HepG2 (cell line): ENCODE data around the gene FTSJ1. TPM values are rescaled to one million over a fixed set of nuclear protein-coding genes. Genes with fewer than 3 reads are reported as not detected.
A peak's percentile ranks its signal among the peaks of the same experiment; 100 is the strongest.

Experiments used
- BCL3 ChIP-seq: sonication (generic); formaldehyde crosslinking; IDR thresholded peaks from 2 replicates; pipeline ENCODE4 v1.5.1; 2020; ENCODE audit warnings: mild to moderate bottlenecking, missing genetic modification reagents, moderate library complexity
- BRCA1 ChIP-seq: sonication (generic); formaldehyde crosslinking; IDR thresholded peaks from 2 replicates; pipeline ENCODE4 v1.4.0; 2020; ENCODE audit warnings: missing genetic modification reagents
- DBP ChIP-seq: sonication (generic); formaldehyde crosslinking; IDR thresholded peaks from 2 replicates; pipeline ENCODE4 v1.4.0; 2020; ENCODE audit warnings: missing genetic modification reagents; ENCODE audit errors: not compliant biosample characterization
- ELK4 ChIP-seq: sonication (generic); formaldehyde crosslinking; IDR thresholded peaks from 2 replicates; pipeline ENCODE4 v1.9.0; 2021; ENCODE audit warnings: missing genetic modification reagents, borderline replicate concordance
- HOMEZ ChIP-seq: IDR thresholded peaks from 2 replicates; pipeline ENCODE4 v1.6.1; 2016; ENCODE audit warnings: low read depth
- HOXA5 ChIP-seq: sonication (generic); formaldehyde crosslinking; IDR thresholded peaks from 2 replicates; pipeline ENCODE4 v1.4.0; 2020; ENCODE audit warnings: missing genetic modification reagents
- MYNN ChIP-seq: sonication (generic); formaldehyde crosslinking; IDR thresholded peaks from 2 replicates; pipeline ENCODE4 v1.4.0; 2020; ENCODE audit warnings: mild to moderate bottlenecking, low read depth, missing genetic modification reagents
- NCOA2 ChIP-seq: sonication (generic); formaldehyde crosslinking; IDR thresholded peaks from 2 replicates; pipeline ENCODE4 v1.8.0; 2022; ENCODE audit warnings: inconsistent platforms
- NFIC ChIP-seq: IDR thresholded peaks from 2 replicates; pipeline ENCODE4 v1.6.1; 2012; ENCODE audit warnings: mild to moderate bottlenecking, low read length, inconsistent platforms
- NR2F1 ChIP-seq, 2 experiments: fragments of 450-650 bp in 1 of 2; formaldehyde crosslinking in 1 of 2; IDR thresholded peaks; 2 replicates each; pipeline versions ENCODE4 v1.5.0 to v1.6.1; 2016 to 2020; ENCODE audit warnings: mild to moderate bottlenecking in 1 of 2, missing compliant biosample characterization in 1 of 2, missing genetic modification reagents in 1 of 2, moderate library complexity in 1 of 2
- RARG ChIP-seq: sonication (generic); formaldehyde crosslinking; IDR thresholded peaks from 2 replicates; pipeline ENCODE4 v1.4.0; 2020; ENCODE audit warnings: low read depth, mild to moderate bottlenecking, missing genetic modification reagents
- RBM39 ChIP-seq: fragments of 200-400 bp; formaldehyde crosslinking; IDR thresholded peaks from one replicate; pipeline ENCODE4 v1.6.1; 2018; ENCODE audit warnings: antibody characterized with exemption, mild to moderate bottlenecking, low read depth, low read length; ENCODE audit not compliant: poor library complexity, severe bottlenecking
- WIZ ChIP-seq: sonication (generic); formaldehyde crosslinking; IDR thresholded peaks from 2 replicates; pipeline ENCODE4 v1.5.1; 2020; ENCODE audit warnings: mild to moderate bottlenecking, missing genetic modification reagents
- ZBTB4 ChIP-seq: sonication (generic); formaldehyde crosslinking; IDR thresholded peaks from 2 replicates; pipeline ENCODE4 v1.4.0; 2020; ENCODE audit warnings: missing genetic modification reagents, mild to moderate bottlenecking, borderline replicate concordance
- ZNF362 ChIP-seq: sonication (generic); formaldehyde crosslinking; IDR thresholded peaks from 2 replicates; pipeline ENCODE4 v1.4.0; 2020; ENCODE audit warnings: missing genetic modification reagents, mild to moderate bottlenecking, borderline replicate concordance
- ZNF879 ChIP-seq: sonication (generic); formaldehyde crosslinking; IDR thresholded peaks from 2 replicates; pipeline ENCODE4 v1.8.1; 2023; ENCODE audit warnings: missing genetic modification reagents
- ZUFSP ChIP-seq: sonication (generic); formaldehyde crosslinking; IDR thresholded peaks from 2 replicates; pipeline ENCODE4 v1.9.0; 2021; ENCODE audit warnings: missing genetic modification reagents, mild to moderate bottlenecking, borderline replicate concordance
- polyA plus RNA-seq, 8 experiments: library from polyadenylated mRNA; depleted of rRNA in 3 of 8; stranded (reverse) in 7 of 8; unstranded in 1 of 8; fragments of >200 nt; fragmentation: Illumina TruSeq in 4 of 8; extraction: Trizol in 4 of 8; gene quantifications; 2 replicates each; pipeline versions ENCODE4 v1.2.1 to v1.2.3, GENCODE V29; 2011 to 2016; ENCODE audit warnings: low read depth in 4 of 8, missing spikeins in 1 of 8, mixed read lengths in 1 of 8; ENCODE audit not compliant: insufficient read depth in 1 of 8
- total RNA-seq, 5 experiments: library from RNA; depleted of rRNA; stranded (reverse); fragments of >200 nt; fragmentation: Illumina TruSeq; extraction: Trizol; gene quantifications; 2 replicates each; pipeline ENCODE4 v1.2.3, GENCODE V29; 2016; ENCODE audit warnings: low read depth in 1 of 5

The FTSJ1 gene
- total and polyA plus RNA-seq, 2 of the 13 experiments (the other 11 are each of a cell fraction or from before 2014, with no cell fraction given), result 30.3 to 37.9 TPM

- TF ChIP-seq ZUFSP (CRISPR knock-in tag) (no peak), ZNF362 (CRISPR knock-in tag) (no peak), BRCA1 (CRISPR knock-in tag) (no peak), ELK4 (CRISPR knock-in tag) (no peak), ZBTB4 (CRISPR knock-in tag) (no peak), MYNN (CRISPR knock-in tag) (no peak), HOMEZ (no peak), RBM39 (no peak), HOXA5 (CRISPR knock-in tag) (0 out of 2 replicates have a peak, but pooled peaks have one; percentile 79), RARG (CRISPR knock-in tag) (no peak), NFIC (no peak), NCOA2 (CRISPR knock-in tag) (no peak), DBP (CRISPR knock-in tag) (no peak), ZNF879 (no peak), NR2F1 (CRISPR knock-in tag; IDR thresholded peaks at IDR 0.05) (no peak), BCL3 (CRISPR knock-in tag) (no peak), WIZ (no peak)
Measured at GRCh38 chrX:48475774-48476577, at the start of gene FTSJ1 (continued).
